ENCODE measurements around the gene WDR18. TPM values are rescaled to one million over a fixed set of nuclear protein-coding genes. Genes with fewer than 3 reads are reported as not detected.

Gene WDR18
- total RNA-seq, 4 donors from 2014 or later, result 9.9 to 30.3 (median 28.4) TPM

DNA sequence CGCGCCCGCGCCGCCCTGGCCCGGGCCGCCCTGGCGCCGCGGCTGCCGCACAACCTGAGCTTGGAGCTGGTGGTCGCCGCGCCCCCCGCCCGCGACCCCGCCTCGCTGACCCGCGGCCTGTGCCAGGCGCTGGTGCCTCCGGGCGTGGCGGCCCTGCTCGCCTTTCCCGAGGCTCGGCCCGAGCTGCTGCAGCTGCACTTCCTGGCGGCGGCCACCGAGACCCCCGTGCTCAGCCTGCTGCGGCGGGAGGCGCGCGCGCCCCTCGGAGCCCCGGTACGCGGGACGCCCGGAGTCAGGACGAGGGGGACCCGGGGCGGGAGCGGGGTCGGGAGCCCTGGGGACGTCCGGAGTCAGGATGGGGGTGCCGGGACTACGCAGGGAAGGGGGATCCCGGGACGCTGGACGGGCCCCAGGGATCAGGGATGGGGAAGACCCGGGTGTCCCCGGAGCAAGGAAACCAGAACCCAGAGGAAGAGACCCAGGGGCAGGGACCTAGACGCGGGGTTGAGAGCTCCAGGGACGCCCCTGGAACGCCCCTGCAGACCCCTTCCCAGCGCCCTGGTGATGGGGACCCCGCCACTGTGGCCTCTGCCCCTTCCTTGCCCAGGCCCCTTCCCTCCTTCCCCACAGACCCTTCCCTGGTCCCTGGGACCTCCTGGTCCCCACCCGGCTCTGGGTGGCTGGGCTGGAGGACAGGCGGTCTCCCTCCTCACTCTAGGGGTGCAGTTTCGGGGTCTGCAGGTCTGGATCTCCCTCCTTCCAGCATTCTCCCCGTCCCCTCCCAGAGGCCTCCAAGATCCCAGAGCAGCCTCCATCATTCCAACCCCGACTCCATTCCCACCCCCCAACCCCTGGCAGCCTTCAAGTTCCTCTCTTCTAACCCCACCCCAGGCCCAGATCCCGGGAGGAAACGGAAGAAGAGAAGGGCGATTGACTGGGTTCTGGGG lies 16.7 kb downstream of the WDR18 start:
- no peak for DNase-seq (ENCODE audit: extremely low spot score)
- Histone ChIP-seq H3K27me3 (peaks cover 14 to 89% (median 57%) of the 10 kb centered on the region in 4 donors), H3K36me3 (no peaks in the 10 kb centered on the region), H3K27ac (replicated peaks in 1 of 4) (no peak overlapping the region), H3K4me1 (peaks cover 14 to 31% (median 29%) of the 10 kb centered on the region in 4 donors), H3K4me3 (peak overlapping the region in 2 of 4 donors; percentile 34 to 45), H3K9me3 (no peaks in the 10 kb centered on the region)
- WGBS, result 6% methylated on average over 31 of the region's 73 CpGs
- intact Hi-C loops (cut with DNase I), result no loop called here
- TF ChIP-seq POLR2AphosphoS5 (IDR thresholded peaks at IDR 0.05) (no peak), EP300 (IDR thresholded peaks at IDR 0.05) (no peak), POLR2A (IDR thresholded peaks at IDR 0.05; ENCODE audit: low read depth) (no peak)
- TF ChIP-seq, protein P1, sequence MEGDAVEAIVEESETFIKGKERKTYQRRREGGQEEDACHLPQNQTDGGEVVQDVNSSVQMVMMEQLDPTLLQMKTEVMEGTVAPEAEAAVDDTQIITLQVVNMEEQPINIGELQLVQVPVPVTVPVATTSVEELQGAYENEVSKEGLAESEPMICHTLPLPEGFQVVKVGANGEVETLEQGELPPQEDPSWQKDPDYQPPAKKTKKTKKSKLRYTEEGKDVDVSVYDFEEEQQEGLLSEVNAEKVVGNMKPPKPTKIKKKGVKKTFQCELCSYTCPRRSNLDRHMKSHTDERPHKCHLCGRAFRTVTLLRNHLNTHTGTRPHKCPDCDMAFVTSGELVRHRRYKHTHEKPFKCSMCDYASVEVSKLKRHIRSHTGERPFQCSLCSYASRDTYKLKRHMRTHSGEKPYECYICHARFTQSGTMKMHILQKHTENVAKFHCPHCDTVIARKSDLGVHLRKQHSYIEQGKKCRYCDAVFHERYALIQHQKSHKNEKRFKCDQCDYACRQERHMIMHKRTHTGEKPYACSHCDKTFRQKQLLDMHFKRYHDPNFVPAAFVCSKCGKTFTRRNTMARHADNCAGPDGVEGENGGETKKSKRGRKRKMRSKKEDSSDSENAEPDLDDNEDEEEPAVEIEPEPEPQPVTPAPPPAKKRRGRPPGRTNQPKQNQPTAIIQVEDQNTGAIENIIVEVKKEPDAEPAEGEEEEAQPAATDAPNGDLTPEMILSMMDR (IDR thresholded peaks at IDR 0.05), result no peak

GRCh38 chr19:1001538-1002166 lies 17.5 kb downstream of the WDR18 start:
- Histone ChIP-seq H3K4me3 (no peak overlapping the region), H3K9me3 (no peaks in the 10 kb centered on the region), H3K36me3 (no peaks in the 10 kb centered on the region), H3K27me3 (peaks cover 7 to 81% (median 49%) of the 10 kb centered on the region in 4 donors), H3K4me1 (peaks cover 6 to 23% (median 21%) of the 10 kb centered on the region in 4 donors), H3K27ac (replicated peaks in 1 of 4) (no peak overlapping the region)
- WGBS, result 18% methylated on average over 9 of the region's 20 CpGs
- DNase-seq (ENCODE audit: extremely low spot score), result no peak
- TF ChIP-seq, protein P1 (IDR thresholded peaks at IDR 0.05), result peak; percentile 77 to 97 (median 86)
- TF ChIP-seq POLR2AphosphoS5 (IDR thresholded peaks at IDR 0.05), result no peak
- intact Hi-C loops (cut with DNase I), result no loop called here

- whole genome bisulfite sequencing, result 83% methylated on average over 4 of the region's 4 CpGs
- H3K9me3 ChIP-seq, result no peaks in the 10 kb centered on the region
- no peak for TF ChIP-seq EP300 (IDR thresholded peaks at IDR 0.05)
- TF ChIP-seq, protein P1 (IDR thresholded peaks at IDR 0.05), result no peak
- no peak for TF ChIP-seq POLR2A (IDR thresholded peaks at IDR 0.05; ENCODE audit: low read depth)
- no peak for TF ChIP-seq POLR2AphosphoS5 (IDR thresholded peaks at IDR 0.05)
- peaks cover 5 to 21% (median 20%) of the 10 kb centered on the region in 4 donors for H3K4me1 ChIP-seq
- no peak for DNase-seq (ENCODE audit: extremely low spot score)
- peaks cover 6 to 72% (median 41%) of the 10 kb centered on the region in 4 donors for H3K27me3 ChIP-seq
- H3K27ac ChIP-seq (replicated peaks in 1 of 4), result no peak overlapping the region
- no peak overlapping the region for H3K4me3 ChIP-seq
- intact Hi-C loops (cut with DNase I), result no loop called here
- no peaks in the 10 kb centered on the region for H3K36me3 ChIP-seq
These were observed 18.5 kb downstream of the WDR18 start for GRCh38 chr19:1002600-1002999.

- no peak for DNase-seq (ENCODE audit: extremely low spot score)
- Histone ChIP-seq H3K27me3 (peaks cover 6 to 65% (median 36%) of the 10 kb centered on the region in 4 donors), H3K27ac (replicated peaks in 1 of 4) (no peak overlapping the region), H3K4me3 (no peak overlapping the region), H3K36me3 (peaks cover 0 to under 1% (median 0%) of the 10 kb centered on the region in 4 donors), H3K9me3 (no peaks in the 10 kb centered on the region), H3K4me1 (peaks cover 5 to 21% (median 20%) of the 10 kb centered on the region in 4 donors)
- intact Hi-C loops (cut with DNase I), result no loop called here
- WGBS, result no CpG with 5 or more reads among the region's 37 CpGs
- TF ChIP-seq, protein P1 (IDR thresholded peaks at IDR 0.05), result no peak
- TF ChIP-seq POLR2AphosphoS5 (IDR thresholded peaks at IDR 0.05), result no peak
- no peak for TF ChIP-seq POLR2A (IDR thresholded peaks at IDR 0.05; ENCODE audit: low read depth)
- TF ChIP-seq EP300 (IDR thresholded peaks at IDR 0.05), result no peak
These were observed 19.1 kb downstream of the WDR18 start for GRCh38 chr19:1003283-1003682.

Measured in esophagus muscularis mucosa (tissue), 4 donors.